ENCODE results near the gene ORAI1.

DNA sequence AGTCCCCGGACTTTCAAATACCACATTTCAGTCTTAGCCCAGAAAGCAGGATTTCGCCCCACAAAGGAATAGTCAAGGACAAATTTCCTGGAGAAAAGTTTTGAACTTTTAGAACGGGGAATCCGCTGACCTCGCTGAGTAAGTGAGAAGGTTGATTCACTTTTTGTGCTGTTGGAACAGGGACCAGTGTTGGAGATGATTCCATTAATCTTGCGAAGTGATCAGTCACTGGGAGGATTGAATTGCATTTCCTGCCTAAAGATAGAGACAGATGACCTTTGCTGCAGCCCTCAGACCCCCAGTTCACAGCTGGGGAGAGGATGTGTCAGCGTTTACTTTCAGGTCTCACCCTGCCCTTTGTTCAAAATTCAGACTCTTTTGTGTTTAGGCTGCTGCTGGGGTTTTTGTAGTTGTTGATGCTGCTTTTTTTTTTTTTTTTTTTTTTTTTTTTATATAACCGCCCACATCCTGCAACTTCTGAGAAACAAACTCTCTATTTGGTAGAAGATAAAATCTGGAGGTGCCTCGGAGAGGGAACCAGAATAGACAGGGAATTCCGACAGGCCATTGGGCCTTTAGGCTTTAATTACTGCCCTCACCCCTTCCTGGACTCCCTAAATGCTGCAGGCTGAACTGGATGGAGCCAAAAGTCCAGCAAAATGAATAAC lies 35.7 kb upstream of the ORAI1 start:
- TF ChIP-seq, protein P1, sequence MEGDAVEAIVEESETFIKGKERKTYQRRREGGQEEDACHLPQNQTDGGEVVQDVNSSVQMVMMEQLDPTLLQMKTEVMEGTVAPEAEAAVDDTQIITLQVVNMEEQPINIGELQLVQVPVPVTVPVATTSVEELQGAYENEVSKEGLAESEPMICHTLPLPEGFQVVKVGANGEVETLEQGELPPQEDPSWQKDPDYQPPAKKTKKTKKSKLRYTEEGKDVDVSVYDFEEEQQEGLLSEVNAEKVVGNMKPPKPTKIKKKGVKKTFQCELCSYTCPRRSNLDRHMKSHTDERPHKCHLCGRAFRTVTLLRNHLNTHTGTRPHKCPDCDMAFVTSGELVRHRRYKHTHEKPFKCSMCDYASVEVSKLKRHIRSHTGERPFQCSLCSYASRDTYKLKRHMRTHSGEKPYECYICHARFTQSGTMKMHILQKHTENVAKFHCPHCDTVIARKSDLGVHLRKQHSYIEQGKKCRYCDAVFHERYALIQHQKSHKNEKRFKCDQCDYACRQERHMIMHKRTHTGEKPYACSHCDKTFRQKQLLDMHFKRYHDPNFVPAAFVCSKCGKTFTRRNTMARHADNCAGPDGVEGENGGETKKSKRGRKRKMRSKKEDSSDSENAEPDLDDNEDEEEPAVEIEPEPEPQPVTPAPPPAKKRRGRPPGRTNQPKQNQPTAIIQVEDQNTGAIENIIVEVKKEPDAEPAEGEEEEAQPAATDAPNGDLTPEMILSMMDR (IDR thresholded peaks at IDR 0.05), result no peak
- TF ChIP-seq POLR2A (IDR thresholded peaks at IDR 0.05), result no peak
